Activated CD4-positive, CD25-positive, alpha-beta regulatory T cell (primary cell): Measurements from ENCODE around the gene KRTAP20-1.

ENCODE experiments used
- DNase-seq, 4 experiments: peaks; one replicate each; lab custom pipeline; 2025; lab: John Stamatoyannopoulos, UW

The KRTAP20-1 gene, protein sequence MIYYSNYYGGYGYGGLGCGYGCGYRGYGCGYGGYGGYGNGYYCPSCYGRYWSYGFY

DNA sequence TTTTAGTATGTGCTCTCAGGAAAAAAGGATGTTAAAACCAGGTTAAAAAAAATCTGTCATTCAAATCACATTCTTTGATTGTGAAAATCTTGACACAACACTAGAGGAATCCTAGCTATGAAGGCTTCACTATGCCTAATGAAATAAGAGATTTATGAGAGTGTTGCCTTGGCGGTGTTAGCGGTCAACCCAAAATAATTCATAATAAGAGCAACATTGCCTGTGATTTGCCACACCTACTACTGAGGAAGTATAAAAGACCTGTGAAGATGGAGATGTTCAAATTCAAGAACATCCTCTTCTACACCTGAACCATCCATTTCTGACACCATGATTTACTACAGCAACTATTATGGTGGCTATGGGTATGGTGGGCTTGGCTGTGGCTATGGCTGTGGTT, at the start of gene KRTAP20-1:
KRTAP20-1 (plus strand) TSS at position 301 of the 400 bp plus-strand sequence; CDS start at position 331, 30 bp downstream.
- DNase-seq = no peak

DNA sequence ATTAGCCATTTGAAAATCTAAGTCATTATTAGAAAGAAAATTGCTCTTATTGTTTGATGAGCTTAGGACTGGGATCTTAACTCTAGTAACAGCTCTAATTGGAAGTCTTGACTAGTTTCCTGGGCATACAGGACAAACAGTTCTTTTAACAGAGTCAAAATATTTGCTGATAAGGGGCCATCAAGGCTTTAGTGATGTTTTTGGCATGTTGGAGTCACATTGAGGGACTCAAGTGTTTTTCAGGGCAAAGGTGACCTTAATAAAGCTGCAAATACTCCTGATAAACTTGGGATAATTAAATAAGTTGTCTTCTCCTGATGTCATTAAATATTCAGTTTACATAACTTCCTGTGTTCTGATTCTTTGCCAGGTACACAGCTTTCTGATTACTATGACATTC, 48.6 kb upstream of the KRTAP20-1 start:
- DNase-seq = no peak

DNA sequence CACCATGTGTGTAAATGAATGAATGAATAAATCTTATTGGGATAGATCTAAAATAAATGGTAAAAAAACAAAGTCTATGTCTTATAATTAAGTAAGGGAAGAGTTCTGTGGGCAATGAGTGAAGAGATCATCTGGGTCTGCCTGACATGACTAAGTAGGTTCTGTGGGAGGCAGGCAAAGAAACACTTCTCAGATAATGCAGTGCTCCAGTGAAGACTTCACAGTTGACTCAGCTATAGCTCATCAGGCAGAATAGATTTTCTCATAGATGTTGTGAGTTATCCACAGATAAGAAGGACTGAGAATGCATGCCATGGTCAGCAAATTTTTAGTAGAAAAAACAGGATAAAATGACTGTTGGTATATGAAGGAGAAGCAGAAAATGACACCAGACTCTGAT, 38.5 kb upstream of the KRTAP20-1 start:
- DNase-seq = no peak

DNA sequence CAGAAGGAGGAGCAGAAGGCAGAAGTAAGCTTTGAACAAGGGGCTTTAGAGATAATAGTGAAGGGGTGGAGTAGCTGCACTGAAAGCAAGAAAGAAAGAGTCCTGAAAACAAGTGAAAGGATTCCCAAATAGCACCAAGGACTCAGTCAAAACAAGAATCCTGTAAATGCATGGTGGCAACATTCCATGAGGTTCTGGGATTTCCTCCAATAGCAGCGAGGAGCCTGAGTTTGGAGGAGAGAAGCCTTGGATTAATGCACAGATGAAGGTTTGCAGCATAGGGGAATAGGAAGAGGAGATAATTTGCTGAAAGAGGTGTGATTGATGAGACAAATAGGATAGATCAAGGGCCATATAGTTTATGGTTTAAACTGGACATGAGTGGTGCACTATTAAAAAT, 36.9 kb upstream of the KRTAP20-1 start:
- DNase-seq = no peak

DNA sequence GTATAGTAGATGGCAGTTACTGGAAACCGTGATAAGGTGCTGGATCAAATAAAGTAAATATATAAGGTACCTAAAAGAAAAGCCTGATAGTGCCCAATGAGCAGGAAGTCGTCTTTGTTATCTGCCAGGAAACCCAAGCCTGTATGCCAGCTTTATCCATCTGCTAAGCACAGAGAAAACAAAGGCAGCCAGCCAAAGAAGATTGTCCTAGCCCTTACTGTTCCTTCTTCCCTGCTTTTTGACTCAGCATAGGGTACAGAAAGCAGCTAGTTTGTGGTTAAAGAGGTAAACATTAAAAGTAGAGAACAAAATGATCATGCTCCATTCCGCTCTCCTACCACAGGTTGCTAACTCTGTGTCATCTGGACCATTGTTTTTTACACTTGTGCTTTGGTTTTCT, 36.1 kb upstream of the KRTAP20-1 start:
- DNase-seq = no peak

DNA sequence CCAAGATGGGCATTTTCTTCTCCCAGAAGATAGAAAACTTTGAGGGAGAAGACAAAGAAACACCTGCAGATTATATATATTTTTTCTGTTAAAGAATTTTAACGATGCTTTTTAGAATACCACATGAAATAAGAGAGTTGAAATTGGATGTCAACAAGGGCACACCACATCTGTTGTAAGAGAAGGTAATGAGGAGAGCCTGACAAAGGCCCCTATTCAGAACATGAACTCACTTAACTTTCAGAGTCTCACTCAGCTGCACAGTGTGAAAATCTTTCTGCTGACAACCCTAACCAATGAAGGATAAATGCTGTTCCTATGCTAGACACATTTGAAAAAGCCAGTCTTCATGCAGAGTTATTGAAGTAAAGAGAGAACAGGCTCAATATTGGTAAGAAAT, 33.4 kb upstream of the KRTAP20-1 start:
- no peak for DNase-seq

DNA sequence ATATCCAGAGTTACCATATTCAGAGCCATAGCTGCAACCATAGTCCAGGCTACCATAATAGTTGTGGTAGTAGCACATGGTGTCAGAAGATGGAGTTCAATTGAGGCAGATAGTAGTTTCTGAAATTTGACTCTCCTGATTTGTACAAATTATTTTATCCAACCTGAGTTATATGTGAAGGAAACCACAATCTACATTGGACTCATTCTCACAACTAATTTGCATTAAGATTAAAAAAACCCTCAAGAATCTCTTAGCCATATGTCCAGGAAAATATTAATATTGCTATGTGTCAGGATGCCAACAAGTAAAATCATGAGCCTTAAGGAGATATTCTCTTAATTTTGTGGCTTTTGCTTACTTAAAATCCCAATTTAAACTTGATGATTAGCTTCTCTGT, 25.9 kb upstream of the KRTAP20-1 start, which contains the start of gene KRTAP22-2:
KRTAP22-2 (minus strand) TSS at position 101 of the 400 bp plus-strand sequence.
- DNase-seq = no peak

DNA sequence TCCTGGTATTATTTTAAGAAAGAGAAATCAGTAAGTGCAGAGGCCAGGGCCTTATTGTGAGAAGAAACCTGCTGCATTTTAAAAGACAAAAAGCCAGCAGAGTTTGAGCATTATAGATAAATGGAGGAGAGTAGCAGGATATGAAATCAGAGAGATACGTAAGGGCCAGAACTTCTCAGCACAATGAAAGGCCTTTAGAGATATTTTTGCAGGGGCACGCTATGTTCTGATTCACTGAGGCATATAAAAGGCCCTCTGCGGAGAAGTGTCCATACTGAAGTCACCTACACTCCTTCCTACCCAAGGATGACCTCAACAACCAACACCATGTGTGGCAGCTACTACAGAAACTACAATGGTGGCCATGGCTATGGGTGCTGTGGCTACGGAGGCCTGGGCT, 24.1 kb upstream of the KRTAP20-1 start, which contains the start of gene KRTAP6-3:
KRTAP6-3 (plus strand) TSS at position 301 of the 400 bp plus-strand sequence; CDS start at position 307, 6 bp downstream.
- no peak for DNase-seq

DNA sequence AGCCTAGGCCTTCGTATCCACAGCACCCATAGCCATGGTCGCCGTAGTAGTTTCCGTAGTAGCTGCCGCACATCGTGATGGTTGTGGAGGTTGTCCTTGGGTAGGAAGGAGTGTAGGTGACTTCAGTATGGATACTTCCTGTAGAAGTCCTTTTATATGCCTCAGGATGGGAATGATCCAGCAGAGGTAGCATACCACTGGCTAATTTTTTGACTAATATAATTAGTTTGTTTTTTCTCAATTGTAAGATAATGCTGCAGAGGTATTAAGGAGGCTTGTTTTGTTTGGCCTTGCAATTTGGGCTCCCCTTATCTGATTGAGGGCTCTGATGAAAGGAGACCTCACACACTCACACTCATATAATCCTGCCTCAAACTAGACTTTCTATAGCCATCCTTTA, 17.4 kb upstream of the KRTAP20-1 start, which contains the start of gene KRTAP6-2:
KRTAP6-2 (minus strand) TSS at position 101 of the 400 bp plus-strand sequence; CDS start at position 73, 28 bp downstream.
- DNase-seq = no peak

DNA sequence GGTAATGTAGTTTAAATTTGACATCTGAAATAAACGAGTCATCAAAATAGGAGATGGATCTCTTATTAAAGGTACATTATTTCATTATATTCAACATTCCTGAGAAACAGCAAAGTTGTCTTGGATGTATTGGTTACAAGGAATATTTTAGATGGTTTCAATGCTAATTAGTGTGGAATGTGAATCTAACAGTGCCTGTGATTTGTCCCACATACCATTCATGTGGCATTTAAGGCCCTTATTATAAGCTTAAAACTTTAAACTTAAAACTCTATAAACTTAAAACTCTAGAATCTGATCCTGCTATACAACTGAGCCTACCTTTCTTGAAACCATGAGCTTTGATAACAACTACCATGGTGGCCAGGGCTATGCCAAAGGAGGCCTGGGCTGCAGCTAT, 15.4 kb upstream of the KRTAP20-1 start, which contains the start of gene KRTAP22-1:
KRTAP22-1 (plus strand) TSS at position 301 of the 400 bp plus-strand sequence.
- no peak for DNase-seq

DNA sequence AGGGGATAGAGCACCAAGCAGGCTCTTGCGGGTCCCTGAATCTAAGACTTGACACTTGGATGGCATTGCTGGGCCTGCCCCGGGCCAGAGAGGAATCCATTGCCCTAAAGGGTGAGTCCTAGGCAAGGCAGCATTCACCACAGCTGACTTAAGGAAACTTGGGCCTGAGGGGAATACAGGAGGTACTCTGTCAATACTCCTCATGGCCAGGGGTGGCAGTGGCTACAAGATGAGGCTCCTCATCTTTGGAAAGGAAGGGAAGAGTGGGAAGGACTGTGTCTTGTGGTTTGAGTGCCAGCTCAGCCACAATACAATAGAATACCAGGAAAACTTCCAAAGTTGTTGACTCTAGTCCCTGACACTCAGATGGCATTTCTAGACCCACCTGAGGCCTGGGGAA, 10.3 kb upstream of the KRTAP20-1 start:
- no peak for DNase-seq

DNA sequence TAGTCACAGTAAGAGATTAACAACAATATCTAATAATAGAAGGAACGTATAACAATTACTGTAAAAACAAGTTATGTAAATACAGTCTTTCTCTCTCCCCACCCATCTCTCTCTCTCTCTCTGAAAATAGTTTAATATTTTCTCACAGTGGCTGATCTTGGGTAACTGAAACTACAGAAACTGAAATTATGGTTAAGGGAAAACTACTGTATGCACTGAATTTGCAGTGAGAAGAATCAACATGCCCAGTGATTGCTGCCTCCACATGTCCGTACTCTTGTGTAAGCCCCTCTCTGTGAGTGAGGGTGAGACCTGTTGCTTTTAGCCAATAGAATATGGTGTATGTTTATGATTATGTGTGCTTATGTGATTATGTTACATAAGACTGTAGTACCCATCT, 4.1 kb upstream of the KRTAP20-1 start:
- no peak for DNase-seq

DNA sequence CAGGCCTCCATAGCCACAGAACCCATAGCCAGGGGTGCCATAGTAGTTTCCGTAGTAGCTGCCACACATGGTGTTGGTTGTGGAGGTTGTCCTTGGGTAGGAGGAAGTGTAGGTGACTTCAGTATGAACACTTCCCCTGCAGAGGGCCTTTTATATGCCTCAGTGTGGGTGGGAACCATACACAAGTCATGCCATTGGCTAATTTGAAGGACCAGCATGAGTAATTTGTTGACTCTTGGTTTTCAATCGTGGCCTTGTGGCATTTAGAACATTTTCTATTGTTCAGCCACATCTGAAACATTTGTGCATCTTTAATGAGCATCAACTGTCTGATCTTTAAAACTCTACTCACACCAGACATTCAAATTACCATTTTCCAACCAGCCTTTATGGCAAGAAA, 2.4 kb upstream of the KRTAP20-1 start, which contains the start of gene KRTAP6-1:
KRTAP6-1 (minus strand) TSS at position 95 of the 400 bp plus-strand sequence; CDS start at position 69, 26 bp downstream.
- DNase-seq = no peak

DNA sequence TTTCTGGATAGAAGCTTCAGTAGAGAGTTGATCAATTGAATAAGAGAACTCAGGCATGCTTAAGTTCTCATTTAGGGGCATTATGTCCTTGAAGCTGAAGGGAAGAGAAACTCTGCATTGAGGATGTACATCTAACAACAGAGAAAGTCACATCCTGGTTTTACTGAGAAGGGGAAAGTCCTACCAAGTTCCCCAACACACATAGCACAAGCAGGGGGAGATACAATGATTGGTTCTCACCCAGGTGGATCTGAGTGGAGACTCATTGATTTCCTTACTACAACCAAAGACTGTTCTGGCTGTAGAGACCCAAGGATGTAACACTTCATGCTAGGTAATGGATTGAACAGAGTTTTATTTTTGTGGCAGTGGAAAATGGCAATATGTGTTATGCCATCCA, 1.0 kb upstream of the KRTAP20-1 start:
- DNase-seq = no peak

DNA sequence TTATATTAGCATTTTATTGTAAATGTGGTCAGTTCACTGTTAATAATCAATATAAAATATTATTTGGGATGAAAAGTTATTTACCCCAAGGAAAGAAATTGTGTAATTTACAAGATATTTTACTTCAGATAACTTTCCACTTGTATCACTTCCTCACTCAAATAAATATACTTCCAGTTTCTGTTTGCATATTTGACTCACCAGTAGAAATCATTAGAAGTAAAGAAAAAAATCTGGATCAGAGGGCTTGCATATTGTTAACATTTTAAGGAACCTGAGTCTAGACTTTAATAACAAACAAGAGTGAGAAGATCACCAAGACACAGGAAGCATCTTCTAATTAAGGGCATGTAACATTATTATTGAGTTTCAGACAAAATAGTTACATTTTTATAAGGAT, 3.9 kb downstream of the KRTAP20-1 start:
- DNase-seq = no peak

DNA sequence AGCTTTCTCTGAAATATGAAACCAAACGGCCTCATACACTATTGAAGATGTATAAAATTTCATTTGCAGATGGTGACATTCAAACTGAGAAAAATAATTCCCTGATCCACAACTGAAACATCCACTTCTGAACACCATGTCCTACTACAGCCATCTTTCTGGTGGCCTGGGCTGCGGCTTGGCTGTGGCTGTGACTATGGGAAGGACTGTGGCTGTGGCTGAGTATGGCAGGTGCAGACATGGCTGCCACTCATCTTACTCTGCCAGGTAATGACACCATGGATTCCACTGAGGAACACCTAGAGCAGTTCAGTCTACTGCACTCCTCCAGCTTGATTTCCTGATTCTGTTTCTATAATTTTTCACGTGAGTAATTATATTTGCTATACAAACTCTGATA, 4.3 kb downstream of the KRTAP20-1 start, which contains the start of gene KRTAP20-4:
KRTAP20-4 (plus strand) TSS at position 106 of the 400 bp plus-strand sequence.
- DNase-seq = no peak

DNA sequence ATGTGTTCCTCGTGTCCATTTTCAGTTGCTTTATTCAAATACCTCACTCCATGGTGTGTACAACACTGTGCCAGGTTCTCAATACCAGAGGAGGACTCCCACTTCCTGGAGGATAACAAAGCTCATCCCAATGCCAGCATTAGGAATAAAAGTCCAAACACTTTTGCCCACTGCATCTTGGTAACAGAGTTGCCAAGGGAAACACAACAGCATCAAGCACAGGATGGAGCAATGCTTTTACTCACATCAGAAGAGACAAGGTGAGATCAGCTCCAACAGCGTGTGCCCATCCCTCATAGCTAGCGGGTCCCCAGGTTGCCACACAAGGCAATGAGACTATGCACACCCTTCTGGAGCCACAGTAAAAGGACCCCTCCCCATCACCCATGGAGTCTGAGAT, 7.1 kb downstream of the KRTAP20-1 start:
- DNase-seq = no peak

DNA sequence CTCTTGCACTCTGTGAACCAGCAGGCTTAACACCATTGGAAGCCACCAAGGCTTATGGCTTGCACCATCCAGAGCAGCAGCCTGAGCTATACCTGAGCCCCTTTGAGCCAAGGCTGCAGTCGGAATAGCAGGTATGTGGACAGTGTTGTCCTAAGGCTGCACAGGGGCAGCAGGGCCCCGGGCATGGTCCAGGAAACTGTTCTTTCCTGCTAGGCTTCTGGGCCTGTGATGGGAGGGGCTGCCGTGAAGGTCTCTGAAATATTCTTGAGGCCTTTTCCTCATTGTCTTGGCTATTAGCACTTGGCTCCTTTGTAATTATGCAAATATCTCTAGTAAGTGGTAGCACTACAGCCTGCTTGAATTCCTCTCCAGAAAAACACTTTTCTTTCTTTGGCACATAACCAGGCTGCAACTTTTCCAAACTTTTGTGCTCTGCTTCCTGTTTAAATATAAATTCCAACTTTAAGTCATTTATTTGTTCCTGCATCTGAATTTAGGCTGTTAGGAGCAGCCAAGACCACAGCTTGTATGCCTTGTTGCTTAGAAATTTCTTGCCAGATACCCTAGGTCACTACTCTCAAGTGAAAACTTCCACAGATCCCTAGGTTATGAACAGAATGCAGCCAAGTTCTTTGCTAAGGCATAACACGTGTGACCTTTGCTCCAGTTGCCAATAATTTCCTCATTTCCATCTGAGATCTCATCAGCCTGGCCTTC, 9.4 kb downstream of the KRTAP20-1 start:
- DNase-seq = no peak

DNA sequence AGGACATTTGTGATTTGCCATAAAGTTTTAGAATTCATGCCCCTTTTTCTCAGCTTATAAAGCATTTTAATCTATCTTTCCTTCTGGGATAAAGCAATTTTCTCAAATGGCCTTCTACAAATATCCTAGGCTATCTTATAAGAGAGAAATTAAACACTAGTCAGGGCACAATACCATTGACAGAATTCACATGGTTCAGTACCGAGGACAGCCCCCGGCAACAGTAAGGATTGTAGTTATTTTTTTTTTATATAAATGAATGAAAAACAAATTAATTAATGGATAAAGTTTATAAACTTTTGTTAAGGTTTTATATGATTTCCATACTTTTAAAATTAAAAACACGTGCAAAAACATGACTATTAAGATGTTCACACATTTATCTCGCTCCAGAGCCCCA, 11.9 kb downstream of the KRTAP20-1 start:
- DNase-seq = no peak

DNA sequence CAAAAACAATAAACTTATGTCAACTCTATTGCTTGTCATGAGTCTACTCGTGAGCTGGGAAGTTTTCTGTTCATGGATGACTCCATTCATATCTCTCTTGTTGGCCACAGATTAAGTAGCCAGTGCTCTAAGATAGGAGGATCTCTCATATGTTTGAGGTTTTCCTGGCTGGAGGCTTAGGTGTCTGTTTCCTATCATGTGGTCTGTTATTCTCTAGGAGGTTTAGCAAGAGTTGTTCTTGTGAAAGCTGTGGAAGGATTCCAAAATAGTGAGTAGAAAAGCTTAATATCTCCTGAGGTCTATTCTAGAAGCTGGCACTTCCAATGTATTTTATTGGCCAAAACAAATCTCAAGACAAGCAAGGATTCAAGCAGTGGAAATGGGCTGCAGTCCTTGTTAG, 13.0 kb downstream of the KRTAP20-1 start:
- no peak for DNase-seq

DNA sequence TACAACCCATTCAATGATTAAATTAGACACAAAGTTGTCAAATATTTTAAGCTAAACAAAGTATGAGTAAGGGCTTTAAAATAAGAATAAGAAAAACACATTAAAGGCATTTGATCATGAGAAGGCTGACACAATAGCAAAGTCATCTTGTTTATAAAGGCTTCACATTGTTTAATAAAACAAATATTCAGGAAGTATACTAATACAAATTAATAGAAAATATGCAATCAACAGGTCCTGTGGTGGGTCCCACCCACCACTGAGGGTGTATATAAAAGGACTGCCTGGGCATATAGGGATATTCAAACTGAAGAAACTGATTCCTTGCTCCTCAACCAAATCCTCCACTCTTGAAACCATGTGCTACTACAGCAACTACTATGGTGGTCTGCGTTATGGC, 18.7 kb downstream of the KRTAP20-1 start, which contains the start of gene KRTAP20-2:
KRTAP20-2 (plus strand) TSS at position 301 of the 400 bp plus-strand sequence; CDS start at position 359, 58 bp downstream.
- DNase-seq = no peak

DNA sequence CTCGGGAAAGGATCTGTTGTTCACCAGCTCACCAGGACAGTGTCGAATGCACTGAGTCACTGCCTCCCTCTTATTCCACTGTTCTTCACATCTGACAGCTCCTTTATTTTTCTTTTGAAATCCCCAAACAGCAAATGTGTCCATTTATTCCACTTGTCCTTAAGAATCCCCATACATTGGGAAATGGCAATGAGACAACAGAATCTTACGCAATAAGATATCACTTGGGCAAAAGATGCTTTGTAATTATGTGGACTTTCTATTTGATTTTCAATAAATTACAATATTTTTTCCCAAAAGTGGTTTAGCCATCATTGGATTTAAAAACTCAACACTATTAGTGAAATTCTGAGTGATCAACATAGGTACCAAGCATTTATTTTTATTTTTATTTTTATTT, 22.5 kb downstream of the KRTAP20-1 start:
- no peak for DNase-seq

DNA sequence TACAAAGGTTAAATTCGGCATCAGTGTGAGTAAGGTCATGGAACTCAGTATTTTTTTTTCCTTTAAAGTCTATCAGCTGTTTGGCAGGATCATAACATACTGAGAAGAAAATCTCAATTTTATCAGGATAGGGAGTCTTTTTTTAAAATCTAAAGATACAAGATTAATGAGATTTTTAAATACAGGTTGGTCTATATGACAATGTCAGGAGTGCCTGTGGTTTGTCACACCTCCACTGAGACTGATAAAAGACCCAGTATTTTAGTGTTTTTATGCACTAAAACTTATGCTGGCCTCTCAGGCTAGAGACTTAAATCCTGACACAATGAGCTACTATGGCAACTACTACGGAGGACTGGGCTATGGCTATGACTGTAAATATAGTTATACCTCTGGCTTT, 26.3 kb downstream of the KRTAP20-1 start, which contains the start of gene KRTAP20-3:
KRTAP20-3 (plus strand) TSS at position 301 of the 400 bp plus-strand sequence.
- no peak for DNase-seq
